T-cell (primary cell): ENCODE data around the gene PIK3R6. TPM values are rescaled to one million over a fixed set of nuclear protein-coding genes. Genes with fewer than 3 reads are reported as not detected.

ENCODE experiments used
- ATAC-seq, 4 experiments: fragments of 200-7000 bp in 3 of 4; fragments of 150-1000 bp in 1 of 4; cut with Tn5 transposase; replicated peaks in 1 of 4; 1 replicate in 3 of 4; 2 replicates in 1 of 4; pipeline ENCODE4 v1.10.0; 2021; ENCODE audit warnings: moderate library complexity in 3 of 4, mild to moderate bottlenecking in 2 of 4, moderate number of reproducible peaks in 1 of 4
- CTCF ChIA-PET, 2 donors: fragments of 300-600 bp; sonication (Branson Sonifier 250); formaldehyde crosslinking; loops; one replicate each; lab custom pipeline; 2022; ENCODE audit warnings: antibody characterized with exemption in 2 of 2; lab: Charles Lee
- POLR2A ChIA-PET, 2 donors: fragments of 300-600 bp; sonication (Branson Sonifier 250); formaldehyde crosslinking; loops; one replicate each; lab custom pipeline; 2022; ENCODE audit warnings: antibody characterized with exemption in 2 of 2; lab: Charles Lee
- DNase-seq, 35 experiments: peaks; one replicate each; pipeline versions ENCODE4 v3.0.0 to v3.0.0-alpha.2; 2013 to 2023
- H3K27ac ChIP-seq: one replicate; pipeline ENCODE4 v1.5.1; 2013; ENCODE audit warnings: low read length
- H3K27me3 ChIP-seq, 2 experiments: replicated peaks in 1 of 2; 1 replicate in 1 of 2; 2 replicates in 1 of 2; pipeline versions ENCODE4 v1.6.1 to v1.7.0; 2013; ENCODE audit warnings: low read length in 1 of 2, mixed read lengths in 1 of 2; ENCODE audit not compliant: control insufficient read depth in 2 of 2, insufficient read depth in 2 of 2; ENCODE audit errors: extremely low read depth in 1 of 2
- H3K36me3 ChIP-seq, 2 donors: 1 replicate in 1 of 2; 2 replicates in 1 of 2; pipeline versions ENCODE4 v1.6.1 to v1.7.0; 2013; ENCODE audit warnings: low read length in 1 of 2; ENCODE audit not compliant: control insufficient read depth in 2 of 2, insufficient read depth in 1 of 2; ENCODE audit errors: extremely low read depth in 1 of 2
- H3K4me1 ChIP-seq, 2 experiments: 1 replicate in 1 of 2; 2 replicates in 1 of 2; pipeline versions ENCODE4 v1.6.1 to v1.7.0; 2013; ENCODE audit warnings: low read length in 2 of 2, mixed read lengths in 1 of 2; ENCODE audit not compliant: insufficient read depth in 2 of 2, control insufficient read depth in 1 of 2; ENCODE audit errors: extremely low read depth in 1 of 2
- H3K4me3 ChIP-seq, 2 donors: 1 replicate in 1 of 2; 2 replicates in 1 of 2; pipeline versions ENCODE4 v1.5.1 to v1.7.0; 2013; ENCODE audit warnings: mild to moderate bottlenecking in 2 of 2, low read length in 1 of 2, moderate library complexity in 1 of 2; ENCODE audit not compliant: control insufficient read depth in 1 of 2; ENCODE audit errors: extremely low read depth in 1 of 2
- H3K9me3 ChIP-seq: 2 replicates; pipeline ENCODE4 v1.7.0; 2013
- H3K27ac Mint-ChIP-seq, 2 donors: one replicate each; pipeline ENCODE4 v1.8.0; 2020 to 2021; ENCODE audit warnings: mild to moderate bottlenecking in 2 of 2, mixed read lengths in 2 of 2
- H3K27me3 Mint-ChIP-seq, 2 donors: one replicate each; pipeline ENCODE4 v1.8.0; 2021 to 2022; ENCODE audit warnings: mixed read lengths in 2 of 2
- H3K36me3 Mint-ChIP-seq: one replicate; pipeline ENCODE4 v1.8.0; 2021; ENCODE audit warnings: mixed read lengths
- H3K4me1 Mint-ChIP-seq, 3 donors: one replicate each; pipeline ENCODE4 v1.8.0; 2020 to 2022; ENCODE audit warnings: mixed read lengths in 3 of 3, mild to moderate bottlenecking in 1 of 3
- H3K4me3 Mint-ChIP-seq, 3 donors: one replicate each; pipeline ENCODE4 v1.8.0; 2020 to 2022; ENCODE audit warnings: mild to moderate bottlenecking in 3 of 3, mixed read lengths in 3 of 3, moderate library complexity in 3 of 3
- H3K9me3 Mint-ChIP-seq, 3 donors: one replicate each; pipeline ENCODE4 v1.8.0; 2020 to 2022; ENCODE audit warnings: mixed read lengths in 3 of 3
- WGBS: methylation state at CpG from one replicate; pipeline ENCODE4 v1.1.5; 2013; ENCODE audit warnings: missing lambda C conversion rate; ENCODE audit not compliant: insufficient coverage; 5-methylcytosine and 5-hydroxymethylcytosine counted together
- total RNA-seq, 35 experiments: library from RNA in 6 of 35; stranded (reverse) in 6 of 35; fragments of 120-200 nt in 1 of 35; gene quantifications; one replicate each; pipeline versions ENCODE4 v1.2.1 to v1.2.4 and lab custom pipeline; 2013 to 2026

PIK3R6 gene
- total RNA-seq, 5 donors from 2014 or later (not counting 1 experiment from before 2014, with no cell fraction given): 0.53 to 1.4 (median 0.72) TPM

GRCh38 chr17:8800656-8801055 is 66.8 kb downstream of the PIK3R6 start:
- no CpG with 5 or more reads among the region's 2 CpGs for whole genome bisulfite sequencing
- Histone ChIP-seq H3K4me1 (no peaks in the 10 kb centered on the region), H3K4me3 (no peak overlapping the region), H3K36me3 (peaks cover 0 to 11% of the 10 kb centered on the region in 2 donors), H3K27me3 (peaks cover 0 to 4% of the 10 kb centered on the region in 2 experiments), H3K27ac (no peak overlapping the region), H3K9me3 (no peaks in the 10 kb centered on the region)
- ATAC-seq (no peak), DNase-seq (no peak)
- Mint-ChIP-seq H3K9me3 (no peaks in the 10 kb centered on the region), H3K4me1 (no peaks in the 10 kb centered on the region), H3K36me3 (no peaks in the 10 kb centered on the region), H3K27me3 (peaks cover 0 to 4% of the 10 kb centered on the region in 2 donors), H3K27ac (no peak overlapping the region), H3K4me3 (no peak overlapping the region)
- POLR2A ChIA-PET: no interaction called here
- CTCF ChIA-PET: interaction anchor here in 1 of 2 donors (1.0 kb wide), 1 partner anchor 197 kb away, joined by 3 read pairs; no protein-coding TSS in a partner anchor

DNA sequence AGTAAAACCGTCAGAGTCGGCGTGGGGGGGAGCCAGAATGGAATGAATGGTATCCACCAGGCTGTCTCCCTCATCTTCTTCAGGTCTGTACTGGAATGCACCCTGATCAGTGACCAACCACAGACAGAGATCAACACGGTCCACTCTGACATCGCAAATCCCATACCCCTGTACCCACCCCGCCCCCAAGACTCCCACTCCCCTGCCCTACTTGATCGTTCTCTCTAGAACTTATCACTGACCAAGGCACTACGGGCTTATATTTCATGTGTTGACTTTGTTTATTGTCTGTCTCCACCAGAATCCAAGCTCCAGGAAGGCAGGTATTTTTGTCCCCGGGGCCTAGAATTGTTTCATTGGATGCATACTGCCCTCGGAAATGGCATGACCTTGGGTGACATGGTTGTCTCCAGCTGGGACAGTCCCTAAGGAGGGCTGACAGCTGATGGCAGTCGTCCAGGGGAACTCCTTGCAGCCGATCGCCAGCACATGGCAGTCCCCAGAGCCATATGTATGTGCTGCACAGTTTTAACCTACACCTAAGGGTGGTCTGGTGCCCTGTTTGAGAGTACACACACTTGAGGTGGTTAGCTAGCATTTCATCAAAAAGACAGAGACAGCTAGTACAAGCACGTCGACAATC is 67.8 kb downstream of the PIK3R6 start:
- peaks cover 0 to 11% of the 10 kb centered on the region in 2 donors for H3K36me3 ChIP-seq
- no peaks in the 10 kb centered on the region for H3K4me1 ChIP-seq
- no peaks in the 10 kb centered on the region for H3K4me1 Mint-ChIP-seq
- H3K9me3 ChIP-seq: no peaks in the 10 kb centered on the region
- ChIA-PET CTCF (interaction anchor here (0.5 to 1.1 kb wide), 4 partner anchors 16 to 198 kb away, joined by 3 read pairs; no protein-coding TSS in a partner anchor), POLR2A (no interaction called here)
- H3K4me3 ChIP-seq: no peak overlapping the region
- no peaks in the 10 kb centered on the region for H3K9me3 Mint-ChIP-seq
- H3K36me3 Mint-ChIP-seq: no peaks in the 10 kb centered on the region
- H3K27ac Mint-ChIP-seq: no peak overlapping the region
- peaks cover 0 to 4% of the 10 kb centered on the region in 2 donors for H3K27me3 Mint-ChIP-seq
- no peak overlapping the region for H3K27ac ChIP-seq
- H3K27me3 ChIP-seq: peaks cover 0 to 7% of the 10 kb centered on the region in 2 experiments
- ATAC-seq: no peak
- 74% methylated on average over 5 of the region's 15 CpGs for WGBS
- no peak overlapping the region for H3K4me3 Mint-ChIP-seq
- no peak for DNase-seq

GRCh38 chr17:8798846-8799569 is 68.5 kb downstream of the PIK3R6 start, which contains the start of gene MFSD6L:
Gene MFSD6L, minus strand, starts transcription at chr17:8799365. Its CDS starts 245 bp downstream, at chr17:8799120.
- H3K4me3 ChIP-seq: no peak within 1 kb of the TSS
- no peaks in the 10 kb centered on the region for H3K36me3 Mint-ChIP-seq
- H3K36me3 ChIP-seq: peaks cover 0 to 11% of the 10 kb centered on the region in 2 donors
- H3K4me1 ChIP-seq: no peaks in the 10 kb centered on the region
- H3K4me3 Mint-ChIP-seq: no peak within 1 kb of the TSS
- no peaks in the 10 kb centered on the region for H3K4me1 Mint-ChIP-seq
- no peaks in the 10 kb centered on the region for H3K9me3 Mint-ChIP-seq
- ChIA-PET POLR2A (no interaction called here), CTCF (interaction anchor here (0.5 to 1.1 kb wide), 4 partner anchors 16 to 348 kb away, joined by 3 read pairs; no protein-coding TSS in a partner anchor)
- ATAC-seq (no peak), DNase-seq (peak in 3 of 35 experiments; percentile 5 to 20 (median 13))
- peaks cover 0 to 4% of the 10 kb centered on the region in 2 donors for H3K27me3 Mint-ChIP-seq
- H3K9me3 ChIP-seq: no peaks in the 10 kb centered on the region
- 81% methylated on average over 45 of the region's 62 CpGs for WGBS
- peaks cover 0 to 7% of the 10 kb centered on the region in 2 experiments for H3K27me3 ChIP-seq
- H3K27ac ChIP-seq: no peak within 1 kb of the TSS
- H3K27ac Mint-ChIP-seq: no peak within 1 kb of the TSS

- H3K27me3 Mint-ChIP-seq: peaks cover 0 to 4% of the 10 kb centered on the region in 2 donors
- CTCF ChIA-PET: no interaction called here
Observed at GRCh38 chr17:8798176-8798845, 69.2 kb downstream of the PIK3R6 start.

GRCh38 chr17:8797621-8798175 is 69.8 kb downstream of the PIK3R6 start:
- no peak overlapping the region for H3K4me3 Mint-ChIP-seq
- H3K27ac ChIP-seq: no peak overlapping the region

More at GRCh38 chr17:8798176-8798845, 69.2 kb downstream of the PIK3R6 start:
- no peak for ATAC-seq
- no peak for DNase-seq
- WGBS: 90% methylated on average over 22 of the region's 23 CpGs
- peaks cover 0 to 7% of the 10 kb centered on the region in 2 experiments for H3K27me3 ChIP-seq
- POLR2A ChIA-PET: no interaction called here
- no peaks in the 10 kb centered on the region for H3K9me3 ChIP-seq
- H3K4me3 Mint-ChIP-seq: no peak overlapping the region
- no peak overlapping the region for H3K27ac Mint-ChIP-seq
- H3K36me3 ChIP-seq: peaks cover 0 to 11% of the 10 kb centered on the region in 2 donors
- H3K27ac ChIP-seq: no peak overlapping the region
- no peaks in the 10 kb centered on the region for H3K4me1 ChIP-seq
- no peaks in the 10 kb centered on the region for H3K9me3 Mint-ChIP-seq
- no peaks in the 10 kb centered on the region for H3K36me3 Mint-ChIP-seq
- H3K4me1 Mint-ChIP-seq: no peaks in the 10 kb centered on the region
- no peak overlapping the region for H3K4me3 ChIP-seq

DNA sequence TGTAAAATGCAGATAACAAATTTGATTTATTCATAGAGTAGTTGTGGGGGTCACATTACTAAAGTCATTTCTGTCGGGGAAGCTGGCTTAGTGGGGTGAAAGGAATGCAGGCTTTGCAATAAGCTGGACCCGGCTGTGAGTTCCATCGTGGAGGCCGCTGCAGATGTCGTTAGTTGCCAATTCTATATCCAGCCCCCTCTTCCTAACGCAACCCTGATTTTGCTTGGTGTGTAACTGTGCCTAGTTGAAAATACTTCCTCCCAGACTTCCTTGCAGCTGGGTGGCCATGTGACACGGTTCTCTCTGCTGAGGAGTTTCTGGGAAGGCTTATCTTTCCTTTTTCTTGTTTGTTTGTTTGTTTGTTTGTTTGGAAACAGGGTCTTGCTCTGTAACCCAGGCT is 72.8 kb downstream of the PIK3R6 start:
- no CpG with 5 or more reads among the region's 7 CpGs for WGBS
- no peak overlapping the region for H3K27ac Mint-ChIP-seq
- H3K36me3 ChIP-seq: peaks cover 0 to 8% of the 10 kb centered on the region in 2 donors
- H3K9me3 ChIP-seq: peaks cover 6% of the 10 kb centered on the region
- DNase-seq: no peak
- H3K4me3 Mint-ChIP-seq: no peak overlapping the region
- H3K4me1 Mint-ChIP-seq: no peaks in the 10 kb centered on the region
- POLR2A ChIA-PET: interaction anchor here in 1 of 2 donors (0.7 kb wide), 1 partner anchor 1284 kb away, joined by 5 read pairs; no protein-coding TSS in a partner anchor
- H3K27me3 Mint-ChIP-seq: peaks cover 0 to 6% of the 10 kb centered on the region in 2 donors
- no peaks in the 10 kb centered on the region for H3K4me1 ChIP-seq
- H3K27me3 ChIP-seq: peaks cover 0 to 7% of the 10 kb centered on the region in 2 experiments
- CTCF ChIA-PET: no interaction called here
- H3K4me3 ChIP-seq: no peak overlapping the region
- H3K9me3 Mint-ChIP-seq: peaks cover 3 to 10% (median 4%) of the 10 kb centered on the region in 3 donors
- H3K36me3 Mint-ChIP-seq: no peaks in the 10 kb centered on the region
- no peak for ATAC-seq
- no peak overlapping the region for H3K27ac ChIP-seq

More at GRCh38 chr17:8797621-8798175, 69.8 kb downstream of the PIK3R6 start:
- ChIA-PET CTCF (no interaction called here), POLR2A (no interaction called here)
- H3K9me3 ChIP-seq: no peaks in the 10 kb centered on the region
- peaks cover 0 to 11% of the 10 kb centered on the region in 2 donors for H3K36me3 ChIP-seq
- H3K4me3 ChIP-seq: no peak overlapping the region
- Mint-ChIP-seq H3K27ac (no peak overlapping the region), H3K4me1 (no peaks in the 10 kb centered on the region), H3K36me3 (no peaks in the 10 kb centered on the region), H3K27me3 (peaks cover 0 to 4% of the 10 kb centered on the region in 2 donors), H3K9me3 (no peaks in the 10 kb centered on the region)
- peaks cover 0 to 7% of the 10 kb centered on the region in 2 experiments for H3K27me3 ChIP-seq
- ATAC-seq: no peak
- 82% methylated on average over 13 of the region's 14 CpGs for WGBS
- no peaks in the 10 kb centered on the region for H3K4me1 ChIP-seq
- DNase-seq: no peak
